GM21390 (cell line): Measurements from ENCODE around the gene ST7.
"Not testable (repeated sequence)": the region's sequence is repeated elsewhere in the genome, so short reads cannot be mapped to it uniquely, and the experiment has no call there.

Source experiments
- ATAC-seq: cut with Tn5 transposase; IDR thresholded peaks from one replicate; pipeline ENCODE4 v1.9.1; 2021; ENCODE audit not compliant: unreplicated experiment

ST7 gene

GRCh38 chr7:117120321-117120720 is 167.0 kb downstream of the ST7 start:
- ATAC-seq = not testable (repeated sequence)

- ATAC-seq = not testable (repeated sequence)
Measured at GRCh38 chr7:117122036-117122435, 168.7 kb downstream of the ST7 start.

- ATAC-seq = no peak
Measured at GRCh38 chr7:117122536-117122935, 169.2 kb downstream of the ST7 start.

DNA sequence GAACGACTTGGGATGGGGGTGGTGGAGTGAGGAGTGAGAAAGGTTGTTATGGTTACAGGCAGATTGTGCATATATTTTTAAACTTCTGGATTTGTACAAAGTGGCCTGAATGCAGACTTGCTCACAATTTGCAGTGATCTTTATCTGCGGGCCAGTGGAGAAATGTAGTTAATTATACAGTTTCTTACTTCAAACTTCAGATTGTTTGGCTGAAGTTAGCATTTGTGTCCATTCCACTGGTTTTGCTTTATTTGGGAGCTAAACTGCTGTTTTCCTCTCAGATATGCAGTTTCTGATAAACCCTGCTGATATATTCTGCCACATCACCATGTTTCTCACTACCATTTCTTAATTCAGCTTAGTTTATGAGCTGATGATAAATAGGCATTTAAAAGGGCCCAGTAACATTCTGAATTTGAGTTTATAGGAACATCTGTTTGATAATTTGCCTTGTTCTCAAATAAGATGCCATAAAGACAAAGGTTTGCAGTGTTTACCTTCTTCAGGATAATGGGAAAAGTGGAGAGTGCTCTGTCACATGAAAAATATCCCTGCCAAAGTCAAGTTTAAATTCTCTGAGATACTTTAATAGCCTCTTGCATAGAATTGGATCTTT is 170.1 kb downstream of the ST7 start:
- ATAC-seq = no peak

- ATAC-seq = peak; percentile 83
Measured at GRCh38 chr7:117124591-117125220, 171.4 kb downstream of the ST7 start.

- ATAC-seq = no peak
Measured at GRCh38 chr7:117126676-117127075, 173.4 kb downstream of the ST7 start.

DNA sequence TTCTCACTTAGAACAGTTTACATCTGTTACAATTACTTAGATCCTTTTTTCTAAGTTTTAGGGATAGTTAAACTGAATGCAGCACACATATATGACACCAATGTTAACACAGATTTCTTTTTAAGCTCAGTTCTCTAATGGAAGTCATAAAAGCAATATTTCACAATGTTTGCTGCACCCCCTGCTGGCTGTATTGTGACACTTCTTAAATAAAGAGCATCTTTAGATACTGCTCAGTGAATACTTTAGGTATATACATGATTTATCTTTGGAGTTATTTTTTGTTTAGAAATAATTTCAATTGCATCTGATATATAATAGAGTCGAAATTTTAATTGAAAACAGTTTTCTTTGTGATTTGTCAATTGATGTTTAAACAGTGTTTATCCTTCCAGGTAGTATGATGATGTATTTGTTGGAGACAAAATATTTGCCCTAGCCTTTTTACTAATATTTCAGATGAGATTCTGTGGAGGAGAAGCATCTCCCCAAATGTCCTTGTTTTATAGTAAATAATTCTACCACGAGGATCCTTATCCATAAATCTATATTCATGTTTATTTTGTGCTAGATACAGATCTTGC is 174.4 kb downstream of the ST7 start:
- ATAC-seq = peak; percentile 54

- no peak for ATAC-seq
Measured at GRCh38 chr7:117129521-117129955, 176.2 kb downstream of the ST7 start.

DNA sequence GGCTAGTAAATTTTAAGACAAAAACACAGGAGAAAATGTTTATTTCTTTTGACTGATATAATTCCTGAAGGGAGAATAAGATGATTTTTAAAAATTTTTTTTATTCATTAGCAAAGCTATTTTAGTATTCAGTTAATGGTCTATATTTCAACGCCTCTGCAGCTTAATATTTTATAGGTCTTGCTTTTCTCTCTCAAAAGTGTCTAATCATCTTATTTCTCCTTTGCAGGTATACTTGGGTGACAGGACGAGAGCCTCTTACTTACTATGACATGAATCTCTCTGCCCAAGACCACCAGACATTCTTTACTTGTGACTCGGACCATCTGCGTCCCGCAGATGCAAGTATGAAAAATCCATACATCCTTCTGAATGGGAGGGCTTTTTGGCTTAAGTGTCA is 177.0 kb downstream of the ST7 start:
- ATAC-seq = no peak

DNA sequence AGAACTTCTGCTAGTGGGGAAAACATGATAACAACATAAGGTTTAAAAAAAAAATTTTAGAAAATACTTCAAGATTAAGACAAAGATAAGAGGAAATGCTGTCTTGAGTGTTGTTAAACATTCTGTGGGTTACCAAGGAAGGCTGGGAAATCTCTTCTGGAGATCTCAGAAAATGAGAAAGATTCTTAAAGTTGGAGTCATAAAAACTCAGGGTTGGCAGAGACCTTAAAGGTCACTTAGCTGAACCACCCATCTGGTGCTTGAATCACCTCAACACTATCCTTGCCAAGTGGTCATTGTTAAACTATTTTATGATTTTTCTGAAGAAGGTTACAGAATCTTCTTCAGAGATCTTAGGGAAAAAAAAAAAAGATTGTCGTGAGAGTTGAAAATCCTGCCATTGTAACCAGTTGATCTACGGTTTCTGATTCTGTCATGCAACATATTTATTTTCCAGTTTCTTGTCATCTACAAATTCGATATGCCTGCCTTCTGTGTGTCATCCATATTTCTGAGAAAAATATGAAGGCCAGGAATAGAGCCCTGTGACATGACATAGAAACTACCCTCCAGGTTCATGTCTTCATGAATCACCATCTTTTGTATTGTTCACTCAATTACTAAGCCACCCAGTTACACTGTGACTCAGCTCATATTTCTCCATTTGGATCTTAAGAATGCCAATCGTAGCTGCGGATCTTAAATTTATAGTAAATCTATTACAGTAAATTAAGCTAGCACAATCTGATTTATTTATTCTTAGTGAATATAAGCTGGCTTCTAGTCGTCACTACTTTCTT is 179.2 kb downstream of the ST7 start:
- ATAC-seq = no peak

DNA sequence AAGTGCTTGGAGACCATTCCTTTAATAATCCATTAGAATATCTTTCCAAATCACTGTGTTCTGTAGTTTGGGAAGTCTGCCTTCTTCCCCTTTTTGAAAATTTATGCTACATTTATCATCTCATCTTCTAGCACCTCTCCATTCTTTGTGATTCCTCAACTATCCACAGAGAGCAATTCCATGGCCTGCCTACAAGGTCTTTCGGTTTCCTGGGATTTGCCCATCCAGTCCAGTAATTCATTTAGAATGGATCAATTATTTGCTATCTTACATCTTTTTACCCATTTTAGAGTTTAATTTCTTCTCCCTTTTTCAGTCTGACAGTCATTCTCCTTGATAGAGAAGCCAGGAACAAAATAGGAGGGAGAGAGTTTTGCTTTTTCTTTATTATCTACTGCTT is 179.8 kb downstream of the ST7 start:
- no peak for ATAC-seq

GRCh38 chr7:117134411-117134810 is 181.1 kb downstream of the ST7 start:
- no peak for ATAC-seq

DNA sequence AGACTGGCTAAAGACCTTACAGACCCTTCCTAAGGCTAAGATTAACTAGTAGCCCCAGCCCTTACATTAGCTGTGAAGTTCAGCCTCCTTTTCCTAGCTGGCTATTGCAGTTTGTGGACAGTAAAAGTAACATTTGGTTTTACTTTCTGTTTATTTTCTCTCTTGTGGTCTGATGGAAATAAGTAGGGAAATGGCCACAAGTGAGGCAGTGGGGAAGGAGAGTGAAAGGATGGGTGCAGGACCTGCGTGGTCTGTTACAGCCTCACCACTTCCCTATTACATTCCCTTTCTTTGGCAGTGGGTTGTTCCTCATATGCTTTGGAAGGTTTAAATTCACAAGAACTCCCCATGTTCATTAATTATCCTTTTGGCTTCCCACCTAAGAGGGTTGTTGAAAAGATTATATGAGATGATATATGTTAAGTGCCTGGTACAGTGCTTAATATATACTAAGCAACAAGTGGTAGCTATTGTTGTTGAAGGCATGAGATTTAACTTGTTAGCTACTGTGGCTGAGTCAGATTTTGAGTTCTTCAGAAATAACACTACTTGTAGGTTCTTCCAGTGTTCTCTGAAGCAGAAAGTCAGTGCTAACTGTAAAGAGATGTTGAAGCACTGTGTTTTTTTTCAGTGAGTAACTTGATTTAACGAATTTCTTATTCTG is 181.7 kb downstream of the ST7 start:
- ATAC-seq = peak; percentile 67

DNA sequence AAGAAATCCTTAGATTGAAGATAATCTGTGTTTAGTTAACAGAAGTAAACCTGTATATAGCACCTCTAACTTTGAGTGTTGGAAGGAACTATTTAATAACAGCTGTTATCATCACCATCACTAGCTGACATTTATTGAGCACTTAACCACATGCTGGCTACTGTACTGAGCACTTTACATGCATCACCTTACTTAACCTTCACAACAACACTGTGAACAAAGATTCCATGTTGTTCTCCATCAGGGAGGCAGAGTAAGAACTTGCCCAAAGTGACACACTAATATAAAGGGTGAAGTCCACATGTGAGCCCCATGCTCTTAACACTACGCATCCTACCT is 182.2 kb downstream of the ST7 start:
- peak; percentile 4 for ATAC-seq

DNA sequence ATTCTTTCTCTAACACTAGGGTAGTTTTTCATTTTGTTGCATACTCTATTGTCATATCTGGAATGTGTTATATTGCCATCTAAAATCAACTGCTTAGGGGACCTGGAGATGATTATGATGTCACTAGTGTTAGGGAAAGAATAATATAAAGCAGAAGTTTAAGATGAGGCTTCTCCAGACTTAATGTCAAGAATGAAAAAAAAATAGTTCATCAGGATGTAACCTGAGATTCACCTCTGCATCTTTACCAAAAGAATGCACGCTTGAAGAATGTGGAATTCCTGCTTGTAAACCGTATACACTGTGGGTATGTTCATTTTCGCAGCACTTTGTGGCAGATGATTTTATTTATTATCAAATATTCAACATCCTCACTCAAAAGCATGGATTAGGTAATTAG is 184.6 kb downstream of the ST7 start:
- no peak for ATAC-seq

- no peak for ATAC-seq
Measured at GRCh38 chr7:117138495-117138894, 185.2 kb downstream of the ST7 start.

- ATAC-seq = no peak
Measured at GRCh38 chr7:117138981-117139380, 185.7 kb downstream of the ST7 start.

- ATAC-seq = no peak
Measured at GRCh38 chr7:117139397-117139984, 186.2 kb downstream of the ST7 start.

DNA sequence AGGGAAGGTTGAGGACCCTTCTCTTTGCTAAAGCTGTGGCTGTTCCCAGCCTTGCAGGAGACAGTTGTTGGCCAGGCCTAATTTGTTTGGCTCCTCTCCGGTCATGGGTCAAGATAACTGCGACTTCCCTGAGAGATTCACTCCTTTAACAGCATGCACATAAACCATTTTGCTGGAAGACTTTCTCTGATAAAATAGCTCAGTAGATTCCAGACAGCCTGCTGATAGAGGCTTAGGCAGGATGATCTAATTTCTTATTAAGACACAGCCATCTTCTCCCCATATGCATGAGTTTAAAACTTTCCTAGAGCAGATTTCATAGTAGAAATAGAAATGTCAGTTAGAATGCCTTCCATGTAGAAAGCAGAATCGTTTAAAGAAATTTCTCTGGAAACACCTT is 187.6 kb downstream of the ST7 start:
- ATAC-seq = no peak

- no peak for ATAC-seq
Measured at GRCh38 chr7:117143066-117143465, 189.8 kb downstream of the ST7 start.

DNA sequence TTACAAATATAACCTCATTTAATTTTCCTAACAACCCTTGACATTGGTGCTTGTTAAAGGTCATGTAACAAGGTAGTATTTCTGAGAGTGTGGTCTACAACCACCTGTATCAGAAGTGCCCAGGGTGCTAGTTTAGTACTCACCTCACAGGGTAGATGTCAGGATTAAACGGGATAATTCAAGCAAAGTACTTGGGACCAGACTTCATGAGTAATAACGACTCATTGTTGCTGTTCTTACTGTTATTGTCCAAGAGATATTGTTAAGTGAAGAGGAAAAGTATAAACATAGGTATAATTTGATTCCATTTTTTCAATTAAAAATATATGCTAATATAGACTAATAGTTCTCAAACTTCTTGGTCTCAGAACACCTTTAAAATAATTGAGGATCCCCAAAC is 190.3 kb downstream of the ST7 start:
- ATAC-seq = no peak
